H1 (cell line): ENCODE data around the gene TBC1D24. TPM values are rescaled to one million over a fixed set of nuclear protein-coding genes. Genes with fewer than 3 reads are reported as not detected.
"Not testable (repeated sequence)": the region's sequence is repeated elsewhere in the genome, so short reads cannot be mapped to it uniquely, and the experiment has no call there.

Experiments used
- CTCF ChIA-PET: fragments of 300-600 bp; sonication (Branson Sonifier 250); formaldehyde crosslinking; loops from one replicate; lab custom pipeline; 2021; ENCODE audit not compliant: partially characterized antibody; lab: Charles Lee
- POLR2A ChIA-PET: fragments of 300-600 bp; sonication (Branson Sonifier 250); formaldehyde crosslinking; loops from one replicate; lab custom pipeline; 2021; ENCODE audit warnings: inconsistent platforms; ENCODE audit not compliant: partially characterized antibody; lab: Charles Lee
- DNase-seq, 2 experiments: peaks; one replicate each; pipeline versions ENCODE4 v3.0.0 to v3.0.0-alpha.2; 2010 to 2022; ENCODE audit warnings: low spot score in 2 of 2, low read depth in 1 of 2, mixed read lengths in 1 of 2
- FAIRE-seq: peaks from 2 replicates; lab custom pipeline; 2011; peaks lifted over from hg19 to GRCh38; lab: Jason Lieb, UNC
- H2AFZ ChIP-seq: 2 replicates; pipeline ENCODE4 v1.8.1; 2012; ENCODE audit warnings: low read length, inconsistent platforms
- H2AK5ac ChIP-seq: 2 replicates; pipeline ENCODE4 v1.6.1; 2013; ENCODE audit warnings: low read depth, low read length
- H2BK120ac ChIP-seq: replicated peaks from 2 replicates; pipeline ENCODE3; 2013; ENCODE audit warnings: low read depth, low read length, inconsistent platforms
- H2BK12ac ChIP-seq: 2 replicates; pipeline ENCODE4 v1.6.1; 2013; ENCODE audit warnings: low read depth, low read length
- H2BK15ac ChIP-seq: 2 replicates; pipeline ENCODE4 v1.6.1; 2013; ENCODE audit warnings: low read length
- H2BK20ac ChIP-seq: 2 replicates; pipeline ENCODE4 v1.6.1; 2013; ENCODE audit warnings: low read length
- H2BK5ac ChIP-seq: 2 replicates; pipeline ENCODE4 v1.6.1; 2013; ENCODE audit warnings: low read depth, low read length
- H3K14ac ChIP-seq: 2 replicates; pipeline ENCODE4 v1.6.1; 2013; ENCODE audit warnings: inconsistent platforms; ENCODE audit not compliant: insufficient read length
- H3K18ac ChIP-seq: 2 replicates; pipeline ENCODE4 v1.6.1; 2013; ENCODE audit warnings: low read length; ENCODE audit errors: extremely low read depth
- H3K23ac ChIP-seq: 2 replicates; pipeline ENCODE4 v1.6.1; 2013; ENCODE audit warnings: inconsistent platforms; ENCODE audit not compliant: insufficient read length
- H3K23me2 ChIP-seq: 2 replicates; pipeline ENCODE4 v1.6.1; 2013; ENCODE audit warnings: low read depth, low read length
- H3K27ac ChIP-seq: 2 replicates; pipeline ENCODE4 v1.6.1; 2011; ENCODE audit warnings: low read depth, low read length, inconsistent platforms
- H3K27me3 ChIP-seq, 4 experiments: replicated peaks in 1 of 4; 1 replicate in 1 of 4; 2 replicates in 3 of 4; pipeline versions ENCODE4 v1.6.1 to v1.8.1; 2011 to 2013; ENCODE audit warnings: low read length in 3 of 4, mild to moderate bottlenecking in 3 of 4, inconsistent platforms in 2 of 4, mixed read lengths in 2 of 4, moderate library complexity in 1 of 4; ENCODE audit not compliant: control insufficient read depth in 3 of 4, insufficient read depth in 3 of 4; ENCODE audit errors: extremely low read depth in 1 of 4
- H3K36me3 ChIP-seq, 4 experiments: 2 replicates each; pipeline versions ENCODE4 v1.6.1 to v1.8.1; 2011 to 2013; ENCODE audit warnings: mild to moderate bottlenecking in 4 of 4, low read length in 3 of 4, moderate library complexity in 2 of 4, control low read depth in 1 of 4, inconsistent platforms in 1 of 4; ENCODE audit not compliant: insufficient read depth in 4 of 4, control insufficient read depth in 2 of 4
- H3K4ac ChIP-seq: replicated peaks from 2 replicates; pipeline ENCODE3; 2013; ENCODE audit warnings: low read length, low read depth, mixed read lengths, inconsistent platforms; ENCODE audit not compliant: insufficient read length
- H3K4me1 ChIP-seq, 4 experiments: replicated peaks in 1 of 4; 1 replicate in 1 of 4; 2 replicates in 3 of 4; pipeline versions ENCODE4 v1.6.1 to v1.8.1; 2011 to 2013; ENCODE audit warnings: low read length in 3 of 4, inconsistent platforms in 2 of 4, mixed read lengths in 1 of 4; ENCODE audit not compliant: insufficient read depth in 4 of 4, control insufficient read depth in 3 of 4
- H3K4me2 ChIP-seq, 2 experiments: 2 replicates each; pipeline versions ENCODE4 v1.6.1 to v1.8.1; 2011 to 2013; ENCODE audit warnings: low read depth in 2 of 2, low read length in 2 of 2, control low read depth in 1 of 2, inconsistent platforms in 1 of 2, mild to moderate bottlenecking in 1 of 2; ENCODE audit not compliant: insufficient read depth in 1 of 2
- H3K4me3 ChIP-seq, 4 experiments: fragments of 200-600, 300-600 bp in 1 of 4; sonication (generic), shearing (Covaris generic), sonication (Bioruptor Twin) in 1 of 4; 2 replicates each; pipeline versions ENCODE4 v1.5.1 to v1.8.1; 2011 to 2016; ENCODE audit warnings: low read length in 4 of 4, low read depth in 3 of 4, control low read depth in 2 of 4, inconsistent platforms in 2 of 4, mild to moderate bottlenecking in 2 of 4, mixed read lengths in 1 of 4, moderate library complexity in 1 of 4; ENCODE audit not compliant: insufficient read depth in 2 of 4; ENCODE audit errors: extremely low read depth in 1 of 4
- H3K56ac ChIP-seq: replicated peaks from 2 replicates; pipeline ENCODE3; 2013; ENCODE audit warnings: low read depth, mild to moderate bottlenecking, mixed read lengths, low read length, inconsistent platforms; ENCODE audit not compliant: insufficient read length
- H3K79me1 ChIP-seq: 2 replicates; pipeline ENCODE4 v1.6.1; 2013; ENCODE audit warnings: low read depth, low read length, control low read depth
- H3K79me2 ChIP-seq, 2 experiments: 2 replicates each; pipeline versions ENCODE4 v1.6.1 to v1.8.1; 2012 to 2013; ENCODE audit warnings: low read length in 2 of 2, mild to moderate bottlenecking in 2 of 2, inconsistent platforms in 1 of 2; ENCODE audit not compliant: insufficient read depth in 2 of 2, control insufficient read depth in 1 of 2
- H3K9ac ChIP-seq, 4 experiments: replicated peaks in 1 of 4; 1 replicate in 1 of 4; 2 replicates in 3 of 4; pipeline versions ENCODE4 v1.6.1 to v1.8.1; 2011 to 2013; ENCODE audit warnings: low read depth in 3 of 4, low read length in 3 of 4, control low read depth in 2 of 4, mild to moderate bottlenecking in 2 of 4, moderate library complexity in 2 of 4, inconsistent platforms in 1 of 4; ENCODE audit errors: extremely low read depth in 1 of 4
- H3K9me3 ChIP-seq, 2 experiments: 2 replicates each; pipeline versions ENCODE4 v1.6.1 to v1.8.1; 2012 to 2013; ENCODE audit warnings: mild to moderate bottlenecking in 2 of 2, moderate library complexity in 2 of 2, control low read depth in 1 of 2, inconsistent platforms in 1 of 2, low read depth in 1 of 2, low read length in 1 of 2, mixed read lengths in 1 of 2; ENCODE audit not compliant: insufficient read depth in 2 of 2
- H4K20me1 ChIP-seq, 2 experiments: replicated peaks in 1 of 2; 2 replicates each; pipeline versions ENCODE3 to v1.8.1; 2011 to 2013; ENCODE audit warnings: inconsistent platforms in 2 of 2, low read length in 2 of 2, mild to moderate bottlenecking in 1 of 2; ENCODE audit not compliant: insufficient read depth in 2 of 2, control insufficient read depth in 1 of 2
- H4K5ac ChIP-seq: 2 replicates; pipeline ENCODE4 v1.6.1; 2013; ENCODE audit warnings: low read length, low read depth, mixed read lengths, inconsistent platforms; ENCODE audit not compliant: insufficient read length
- H4K8ac ChIP-seq: 2 replicates; pipeline ENCODE4 v1.8.0; 2013; ENCODE audit warnings: mild to moderate bottlenecking, moderate library complexity, low read length, inconsistent platforms; ENCODE audit not compliant: insufficient read depth; ENCODE audit errors: extremely low read depth
- H4K91ac ChIP-seq: replicated peaks from 2 replicates; pipeline ENCODE3; 2013; ENCODE audit warnings: low read length, mixed read lengths, inconsistent platforms; ENCODE audit not compliant: insufficient read length
- WGBS, 2 experiments: shearing (Covaris generic) in 1 of 2; methylation state at CpG; one replicate each; pipeline versions ENCODE4 v1.1.6 to v1.1.7; 2013 to 2015; ENCODE audit warnings: low lambda C conversion rate in 2 of 2, mixed read lengths in 2 of 2, inconsistent platforms in 1 of 2, low coverage in 1 of 2, missing lambda C conversion rate in 1 of 2; ENCODE audit not compliant: insufficient replicate concordance in 2 of 2, insufficient coverage in 1 of 2, insufficient read length in 1 of 2; ENCODE audit errors: extremely low coverage in 1 of 2, missing lambda C conversion rate in 1 of 2; 5-methylcytosine and 5-hydroxymethylcytosine counted together
- polyA plus RNA-seq, 7 experiments: library from polyadenylated mRNA; depleted of rRNA in 3 of 7; stranded (reverse) in 5 of 7; unstranded in 2 of 7; fragments of >200 nt in 5 of 7; fragments of 200-250 nt in 2 of 7; gene quantifications; 1 replicate in 5 of 7; 2 replicates in 1 of 7; 4 replicates in 1 of 7; pipeline versions ENCODE4 v1.2.1 to v1.2.3, GENCODE V29; 2011 to 2013; ENCODE audit warnings: missing spikeins in 2 of 7, mixed read lengths in 2 of 7
- total RNA-seq: library from RNA; stranded (reverse); fragmentation: NEBNext Ultra II Directional; extraction: Animal tissue kit (Norgen Biotek cat#: 25700); gene quantifications from 2 replicates; pipeline ENCODE4 v1.2.1, GENCODE V29; 2021

TBC1D24 gene
- total and polyA plus RNA-seq, 2 of the 8 experiments (the other 6 are each of a cell fraction or from before 2014, with no cell fraction given) = 8.7 to 21.5 TPM

DNA sequence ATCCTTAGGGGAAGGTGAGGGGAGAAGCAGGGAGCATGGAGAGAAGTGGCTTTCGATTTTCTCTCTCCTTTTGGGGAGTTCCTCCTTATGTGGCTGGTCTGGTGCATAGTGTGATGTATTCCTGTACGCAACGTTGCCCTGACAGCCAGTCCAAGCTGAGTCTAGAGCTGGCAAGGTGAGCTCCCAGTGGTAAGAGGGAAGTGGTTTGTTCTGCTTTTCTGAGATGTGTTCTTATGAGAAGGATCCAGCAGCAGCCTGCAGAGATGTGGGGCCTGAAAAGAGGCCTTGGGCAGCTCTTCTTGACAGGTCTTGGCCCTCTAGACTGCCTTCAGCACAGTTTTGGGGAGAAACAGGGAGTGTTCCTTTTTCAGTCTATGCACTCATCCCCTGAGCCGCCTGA, 66.0 kb downstream of the TBC1D24 start:
- H2AFZ ChIP-seq, H3K14ac ChIP-seq, H3K9ac ChIP-seq, H3K4me2 ChIP-seq, H3K27ac ChIP-seq, H4K8ac ChIP-seq, H3K18ac ChIP-seq, H3K56ac ChIP-seq, H3K4me3 ChIP-seq, H3K9me3 ChIP-seq, H4K20me1 ChIP-seq, H2BK12ac ChIP-seq, FAIRE-seq, CTCF ChIA-PET, H4K91ac ChIP-seq, DNase-seq, H2AK5ac ChIP-seq, H3K23me2 ChIP-seq, H3K4ac ChIP-seq, H2BK20ac ChIP-seq, H3K27me3 ChIP-seq, H3K4me1 ChIP-seq, H4K5ac ChIP-seq, POLR2A ChIA-PET, H2BK120ac ChIP-seq, H3K36me3 ChIP-seq, H2BK15ac ChIP-seq, H2BK5ac ChIP-seq, H3K79me1 ChIP-seq, H3K23ac ChIP-seq: not testable (repeated sequence)
- H3K79me2 ChIP-seq = peaks cover 0 to 42% of the 10 kb centered on the region in 2 experiments; a peak in 2 of 4 replicates
- 87% methylated on average over 3 of the region's 4 CpGs; no CpG with 5 or more reads in 1 of the 2 experiments for WGBS, 2 experiments

DNA sequence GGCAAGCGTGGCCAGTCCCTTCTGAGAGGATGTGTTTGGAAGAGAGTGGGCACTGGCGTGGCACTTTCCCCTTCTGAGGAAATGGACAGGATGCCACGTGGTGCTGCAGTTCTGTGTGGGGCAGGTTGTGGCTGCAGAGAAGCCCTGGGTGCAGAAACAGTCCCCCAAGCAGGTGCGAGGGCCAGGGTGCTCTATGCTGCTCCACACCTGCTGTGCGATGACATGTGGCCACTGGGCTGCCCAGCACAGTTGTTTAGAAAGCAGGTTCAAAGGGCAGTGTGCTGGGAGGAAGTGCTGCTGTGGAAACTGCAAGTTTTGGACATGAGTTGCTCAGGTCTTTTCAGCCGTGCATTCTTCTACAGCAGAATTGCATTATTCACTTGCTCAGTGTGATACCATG, 66.5 kb downstream of the TBC1D24 start:
- H4K8ac ChIP-seq, H3K18ac ChIP-seq, POLR2A ChIA-PET, H4K20me1 ChIP-seq, H2BK5ac ChIP-seq, H3K56ac ChIP-seq, H3K27ac ChIP-seq, H3K4me1 ChIP-seq, H3K79me1 ChIP-seq, H2BK20ac ChIP-seq, H2BK12ac ChIP-seq, H3K4me2 ChIP-seq, H3K4me3 ChIP-seq, H3K23ac ChIP-seq, H3K27me3 ChIP-seq, H3K14ac ChIP-seq, H3K4ac ChIP-seq, H2AK5ac ChIP-seq, H3K23me2 ChIP-seq, CTCF ChIA-PET, H3K9me3 ChIP-seq, H2AFZ ChIP-seq, FAIRE-seq, H2BK120ac ChIP-seq, H4K5ac ChIP-seq, H4K91ac ChIP-seq, H2BK15ac ChIP-seq, H3K36me3 ChIP-seq, H3K9ac ChIP-seq, DNase-seq: not testable (repeated sequence)
- WGBS, 2 experiments = 92% methylated on average over 6 of the region's 6 CpGs; no CpG with 5 or more reads in 1 of the 2 experiments
- peaks cover 0 to 46% of the 10 kb centered on the region in 2 experiments; a peak in 2 of 4 replicates for H3K79me2 ChIP-seq
